Prostate gland (tissue), 2 donors: Measurements from ENCODE around the gene GABBR2. TPM values are rescaled to one million over a fixed set of nuclear protein-coding genes. Genes with fewer than 3 reads are reported as not detected.

ENCODE experiments used
- DNase-seq: peaks from one replicate; pipeline ENCODE4 v3.0.0-alpha.2; 2019; ENCODE audit warnings: low spot score
- H3K27ac ChIP-seq, 2 donors: fragments of 200-600 bp; sonication (generic); 2 replicates each; pipeline ENCODE4 v1.5.1; 2017 to 2019
- H3K27me3 ChIP-seq: fragments of 200-600 bp; sonication (generic); replicated peaks from 2 replicates; pipeline ENCODE4 v1.5.1; 2019; ENCODE audit not compliant: insufficient read depth
- H3K36me3 ChIP-seq, 2 donors: fragments of 200-600 bp; sonication (generic); 1 replicate in 1 of 2; 2 replicates in 1 of 2; pipeline versions ENCODE4 v1.5.1 to v1.8.1; 2017 to 2019
- H3K4me1 ChIP-seq: fragments of 200-600 bp; sonication (generic); replicated peaks from 2 replicates; pipeline ENCODE4 v1.5.1; 2019
- H3K4me3 ChIP-seq, 2 donors: fragments of 200-600 bp; sonication (generic); 2 replicates each; pipeline ENCODE4 v1.5.1; 2017 to 2019
- H3K9me3 ChIP-seq: fragments of 200-600 bp; sonication (generic); 2 replicates; pipeline ENCODE4 v1.5.1; 2017
- CTCF ChIP-seq, 4 experiments: fragments of 200-600 bp in 2 of 4; fragments of 450-650 bp in 2 of 4; sonication (generic) in 2 of 4; IDR thresholded peaks; 1 replicate in 3 of 4; 2 replicates in 1 of 4; pipeline ENCODE4 v1.5.1; 2016 to 2019; ENCODE audit warnings: antibody characterized with exemption in 4 of 4, mild to moderate bottlenecking in 2 of 4, moderate library complexity in 2 of 4
- POLR2A ChIP-seq: fragments of 450-650 bp; IDR thresholded peaks from one replicate; pipeline ENCODE4 v1.6.1; 2016; ENCODE audit warnings: antibody characterized with exemption, mild to moderate bottlenecking
- POLR2AphosphoS5 ChIP-seq: sonication (generic); formaldehyde crosslinking; IDR thresholded peaks from one replicate; pipeline ENCODE4 v1.6.1; 2017; ENCODE audit warnings: antibody characterized with exemption
- WGBS: methylation state at CpG from one replicate; pipeline ENCODE4 v1.1.5; 2018; 5-methylcytosine and 5-hydroxymethylcytosine counted together
- intact Hi-C: fragments of 100-400 bp; cut with DNase I; formaldehyde crosslinking; loops from one replicate; pipeline ENCODE4 v1.14.2; 2022
- total RNA-seq, 2 donors: library from RNA; depleted of rRNA; stranded (reverse); fragments of >200 nt; gene quantifications; one replicate each; pipeline ENCODE4 v1.1.0, GENCODE V29; 2016

Gene GABBR2
- total RNA-seq, 2 donors from 2014 or later = 0.97 TPM; not detected in 1

- no peak overlapping the region for H3K27ac ChIP-seq
- no peak overlapping the region for H3K4me3 ChIP-seq
- H3K4me1 ChIP-seq = no peaks in the 10 kb centered on the region
- no peaks in the 10 kb centered on the region for H3K36me3 ChIP-seq
- H3K9me3 ChIP-seq = no peaks in the 10 kb centered on the region
- intact Hi-C loops = no loop called here
- DNase-seq = no peak
- H3K27me3 ChIP-seq = peaks cover 4% of the 10 kb centered on the region
- 65% methylated on average over 5 of the region's 5 CpGs for WGBS
- no peak for TF ChIP-seq POLR2A
These were observed 18.0 kb upstream of the GABBR2 start for GRCh38 chr9:98726735-98727134.

GRCh38 chr9:98724810-98725530, 16.2 kb upstream of the GABBR2 start:
- TF ChIP-seq POLR2A (no peak), POLR2AphosphoS5 (no peak), CTCF (IDR thresholded peaks at IDR 0.05) (no peak)
- no peak overlapping the region for H3K27ac ChIP-seq
- H3K4me1 ChIP-seq = no peaks in the 10 kb centered on the region
- 79% methylated on average over 5 of the region's 5 CpGs for WGBS
- intact Hi-C loops = no loop called here
- peaks cover 4% of the 10 kb centered on the region for H3K27me3 ChIP-seq
- no peak for DNase-seq
- H3K4me3 ChIP-seq = no peak overlapping the region
- H3K36me3 ChIP-seq = no peaks in the 10 kb centered on the region
- no peaks in the 10 kb centered on the region for H3K9me3 ChIP-seq

GRCh38 chr9:98721643-98722042, 12.9 kb upstream of the GABBR2 start:
- no peaks in the 10 kb centered on the region for H3K4me1 ChIP-seq
- H3K4me3 ChIP-seq = no peak overlapping the region
- peaks cover 4% of the 10 kb centered on the region for H3K27me3 ChIP-seq
- no peak for TF ChIP-seq POLR2AphosphoS5
- no peak for TF ChIP-seq CTCF (IDR thresholded peaks at IDR 0.05)
- no peak for TF ChIP-seq POLR2A
- intact Hi-C loops = no loop called here
- no peak overlapping the region for H3K27ac ChIP-seq
- DNase-seq = no peak
- H3K9me3 ChIP-seq = no peaks in the 10 kb centered on the region
- WGBS = 98% methylated on average over 2 of the region's 2 CpGs
- no peaks in the 10 kb centered on the region for H3K36me3 ChIP-seq

- Histone ChIP-seq H3K36me3 (no peaks in the 10 kb centered on the region), H3K4me1 (no peaks in the 10 kb centered on the region), H3K27ac (no peak overlapping the region), H3K9me3 (no peaks in the 10 kb centered on the region), H3K27me3 (peaks cover 4% of the 10 kb centered on the region), H3K4me3 (no peak overlapping the region)
- TF ChIP-seq POLR2AphosphoS5 = no peak
- TF ChIP-seq CTCF (IDR thresholded peaks at IDR 0.05) = no peak
- no peak for TF ChIP-seq POLR2A
- intact Hi-C loops = no loop called here
- DNase-seq = no peak
- 79% methylated on average over 4 of the region's 4 CpGs for whole genome bisulfite sequencing
These were observed 11.7 kb upstream of the GABBR2 start for GRCh38 chr9:98720402-98720801.

- no peaks in the 10 kb centered on the region for H3K27me3 ChIP-seq
- H3K4me3 ChIP-seq = no peak overlapping the region
- intact Hi-C loops = no loop called here
- no peaks in the 10 kb centered on the region for H3K9me3 ChIP-seq
- no peak for DNase-seq
- H3K36me3 ChIP-seq = no peaks in the 10 kb centered on the region
- H3K27ac ChIP-seq = no peak overlapping the region
- no peak for TF ChIP-seq POLR2A
- TF ChIP-seq CTCF (IDR thresholded peaks at IDR 0.05) = no peak
- no peak for TF ChIP-seq POLR2AphosphoS5
- no peaks in the 10 kb centered on the region for H3K4me1 ChIP-seq
- WGBS = 62% methylated on average over 2 of the region's 2 CpGs
These were observed 10.3 kb upstream of the GABBR2 start for GRCh38 chr9:98719055-98719454.
